Adipocyte (in vitro differentiated cells): ENCODE measurements around the gene PIM3.

Source experiments
- DNase-seq: peaks from one replicate; pipeline ENCODE4 v3.0.0-alpha.2; 2015; ENCODE audit warnings: low read depth
- H3K27me3 ChIP-seq: replicated peaks from 2 replicates; pipeline ENCODE4 v1.7.0; 2013; ENCODE audit warnings: mild to moderate bottlenecking, low read length, moderate library complexity; ENCODE audit not compliant: control insufficient read depth, insufficient read depth
- H3K36me3 ChIP-seq: 2 replicates; pipeline ENCODE4 v1.7.0; 2013; ENCODE audit warnings: low read length, mild to moderate bottlenecking, moderate library complexity; ENCODE audit not compliant: control insufficient read depth, insufficient read depth, severe bottlenecking
- H3K4me1 ChIP-seq: 2 replicates; pipeline ENCODE4 v1.7.0; 2013; ENCODE audit warnings: mild to moderate bottlenecking, low read length, moderate library complexity; ENCODE audit not compliant: control insufficient read depth, insufficient read depth
- H3K4me3 ChIP-seq: 2 replicates; pipeline ENCODE4 v1.7.0; 2013; ENCODE audit warnings: mild to moderate bottlenecking, low read length, moderate library complexity
- H3K9ac ChIP-seq: 2 replicates; pipeline ENCODE4 v1.7.0; 2013; ENCODE audit warnings: mild to moderate bottlenecking, low read length, moderate library complexity
- H3K9me3 ChIP-seq: 2 replicates; pipeline ENCODE4 v1.7.0; 2013; ENCODE audit warnings: mild to moderate bottlenecking, low read length, moderate library complexity; ENCODE audit not compliant: control insufficient read depth

PIM3 gene

GRCh38 chr22:49968313-49968830 is 7.8 kb downstream of the PIM3 start:
- no peaks in the 10 kb centered on the region for H3K27me3 ChIP-seq
- no peaks in the 10 kb centered on the region for H3K9me3 ChIP-seq
- peaks cover 68% of the 10 kb centered on the region for H3K4me1 ChIP-seq
- DNase-seq = no peak
- H3K4me3 ChIP-seq = peak overlapping the region; percentile 73
- peak overlapping the region; percentile 98 for H3K9ac ChIP-seq
- H3K36me3 ChIP-seq = peaks cover 15% of the 10 kb centered on the region

- no peak for DNase-seq
- peaks cover 62% of the 10 kb centered on the region for H3K4me1 ChIP-seq
- no peaks in the 10 kb centered on the region for H3K9me3 ChIP-seq
- H3K9ac ChIP-seq = peak overlapping the region; percentile 98
- H3K27me3 ChIP-seq = no peaks in the 10 kb centered on the region
- H3K36me3 ChIP-seq = peaks cover 8% of the 10 kb centered on the region
- H3K4me3 ChIP-seq = no peak overlapping the region
These were observed 8.5 kb downstream of the PIM3 start for GRCh38 chr22:49968831-49969661.

- Histone ChIP-seq H3K27me3 (no peaks in the 10 kb centered on the region), H3K36me3 (peaks cover under 1% of the 10 kb centered on the region), H3K4me1 (peaks cover 53% of the 10 kb centered on the region), H3K9ac (peak overlapping the region; percentile 40), H3K4me3 (peak overlapping the region; percentile 39), H3K9me3 (no peaks in the 10 kb centered on the region)
- DNase-seq = no peak
These were observed 9.4 kb downstream of the PIM3 start for GRCh38 chr22:49969751-49970527.

GRCh38 chr22:49970528-49971231 is 10.1 kb downstream of the PIM3 start:
- peak; percentile 97 for DNase-seq
- Histone ChIP-seq H3K9me3 (no peaks in the 10 kb centered on the region), H3K4me3 (peak overlapping the region; percentile 79), H3K27me3 (no peaks in the 10 kb centered on the region), H3K9ac (peak overlapping the region; percentile 75), H3K4me1 (peaks cover 49% of the 10 kb centered on the region), H3K36me3 (no peaks in the 10 kb centered on the region)

GRCh38 chr22:49971232-49972162 is 10.9 kb downstream of the PIM3 start:
- peak; percentile 76 for DNase-seq
- Histone ChIP-seq H3K4me3 (peak overlapping the region; percentile 79), H3K9me3 (no peaks in the 10 kb centered on the region), H3K27me3 (no peaks in the 10 kb centered on the region), H3K36me3 (no peaks in the 10 kb centered on the region), H3K9ac (peak overlapping the region; percentile 83), H3K4me1 (peaks cover 42% of the 10 kb centered on the region)

- no peak for DNase-seq
- H3K4me1 ChIP-seq = peaks cover 33% of the 10 kb centered on the region
- no peaks in the 10 kb centered on the region for H3K27me3 ChIP-seq
- H3K4me3 ChIP-seq = peak overlapping the region; percentile 79
- no peaks in the 10 kb centered on the region for H3K36me3 ChIP-seq
- no peaks in the 10 kb centered on the region for H3K9me3 ChIP-seq
- H3K9ac ChIP-seq = peak overlapping the region; percentile 83
These were observed 11.8 kb downstream of the PIM3 start for GRCh38 chr22:49972163-49973017.

- Histone ChIP-seq H3K9me3 (no peaks in the 10 kb centered on the region), H3K27me3 (no peaks in the 10 kb centered on the region), H3K4me1 (peaks cover 24% of the 10 kb centered on the region), H3K36me3 (no peaks in the 10 kb centered on the region), H3K4me3 (peak overlapping the region; percentile 66), H3K9ac (no peak overlapping the region)
- no peak for DNase-seq
These were observed 12.7 kb downstream of the PIM3 start for GRCh38 chr22:49973018-49973961.

- H3K9ac ChIP-seq = no peak overlapping the region
- DNase-seq = no peak
- H3K9me3 ChIP-seq = peaks cover 7% of the 10 kb centered on the region
- no peaks in the 10 kb centered on the region for H3K27me3 ChIP-seq
- H3K36me3 ChIP-seq = no peaks in the 10 kb centered on the region
- peaks cover 7% of the 10 kb centered on the region for H3K4me1 ChIP-seq
- no peak overlapping the region for H3K4me3 ChIP-seq
These were observed 15.2 kb downstream of the PIM3 start for GRCh38 chr22:49975543-49976389.
